ENCODE results near the gene RUNX1. TPM values are rescaled to one million over a fixed set of nuclear protein-coding genes. Genes with fewer than 3 reads are reported as not detected.

RUNX1 gene
- total RNA-seq, 4 donors from 2014 or later: 2.9 to 18.7 (median 7.7) TPM

- TF ChIP-seq POLR2A (IDR thresholded peaks at IDR 0.05) (no peak), CTCF (IDR thresholded peaks at IDR 0.05) (no peak)
- Histone ChIP-seq H3K27me3 (no peaks in the 10 kb centered on the region), H3K27ac (no peak overlapping the region), H3K4me1 (peaks cover 0 to 8% of the 10 kb centered on the region in 2 donors), H3K9me3 (no peaks in the 10 kb centered on the region), H3K4me3 (replicated peaks in 1 of 3) (no peak overlapping the region), H3K36me3 (no peaks in the 10 kb centered on the region)
- intact Hi-C loops (cut with DNase I): no loop called here
- DNase-seq: no peak
- WGBS, 2 donors: 87 to 90% methylated on average over 6 of the region's 6 CpGs
These were observed 258.8 kb downstream of the RUNX1 start for GRCh38 chr21:34790341-34790740.

- H3K36me3 ChIP-seq: no peaks in the 10 kb centered on the region
- DNase-seq: no peak
- H3K9me3 ChIP-seq: no peaks in the 10 kb centered on the region
- WGBS, 2 donors: 96% methylated on average over 1 of the region's 1 CpG
- H3K4me3 ChIP-seq (replicated peaks in 1 of 3): no peak overlapping the region
- H3K4me1 ChIP-seq: no peaks in the 10 kb centered on the region
- no peak for TF ChIP-seq CTCF (IDR thresholded peaks at IDR 0.05)
- TF ChIP-seq POLR2A (IDR thresholded peaks at IDR 0.05): no peak
- no peaks in the 10 kb centered on the region for H3K27me3 ChIP-seq
- no peak overlapping the region for H3K27ac ChIP-seq
- intact Hi-C loops (cut with DNase I): no loop called here
These were observed 260.2 kb downstream of the RUNX1 start for GRCh38 chr21:34788879-34789278.

- 94 to 99% methylated on average over 2 of the region's 2 CpGs for WGBS, 2 donors
- H3K4me3 ChIP-seq (replicated peaks in 1 of 3): no peak overlapping the region
- intact Hi-C loops (cut with DNase I): no loop called here
- no peak for DNase-seq
- no peak for TF ChIP-seq CTCF (IDR thresholded peaks at IDR 0.05)
- no peak for TF ChIP-seq POLR2A (IDR thresholded peaks at IDR 0.05)
- H3K27me3 ChIP-seq: no peaks in the 10 kb centered on the region
- H3K36me3 ChIP-seq: no peaks in the 10 kb centered on the region
- no peak overlapping the region for H3K27ac ChIP-seq
- H3K4me1 ChIP-seq: no peaks in the 10 kb centered on the region
- H3K9me3 ChIP-seq: no peaks in the 10 kb centered on the region
These were observed 265.3 kb downstream of the RUNX1 start for GRCh38 chr21:34783815-34784214.

- H3K9me3 ChIP-seq: no peaks in the 10 kb centered on the region
- H3K4me3 ChIP-seq (replicated peaks in 1 of 3): no peak overlapping the region
- H3K36me3 ChIP-seq: no peaks in the 10 kb centered on the region
- WGBS, 2 donors: 71 to 77% methylated on average over 11 of the region's 11 CpGs
- intact Hi-C loops (cut with DNase I): no loop called here
- no peak for DNase-seq
- no peak overlapping the region for H3K27ac ChIP-seq
- TF ChIP-seq POLR2A (IDR thresholded peaks at IDR 0.05) (no peak), CTCF (IDR thresholded peaks at IDR 0.05) (no peak)
- no peaks in the 10 kb centered on the region for H3K4me1 ChIP-seq
- H3K27me3 ChIP-seq: no peaks in the 10 kb centered on the region
These were observed 266.4 kb downstream of the RUNX1 start for GRCh38 chr21:34782506-34783360.

- no peak for DNase-seq
- WGBS, 2 donors: 93 to 94% methylated on average over 4 to 7 of the region's 7 CpGs
These were observed 267.6 kb downstream of the RUNX1 start for GRCh38 chr21:34781526-34781925.

More at GRCh38 chr21:34781526-34781925, 267.6 kb downstream of the RUNX1 start:
- H3K27me3 ChIP-seq: no peaks in the 10 kb centered on the region
- H3K27ac ChIP-seq: no peak overlapping the region
- no peaks in the 10 kb centered on the region for H3K4me1 ChIP-seq
- H3K4me3 ChIP-seq (replicated peaks in 1 of 3): no peak overlapping the region
- intact Hi-C loops (cut with DNase I): no loop called here
- no peaks in the 10 kb centered on the region for H3K9me3 ChIP-seq
- TF ChIP-seq POLR2A (IDR thresholded peaks at IDR 0.05) (no peak), CTCF (IDR thresholded peaks at IDR 0.05) (no peak)
- H3K36me3 ChIP-seq: no peaks in the 10 kb centered on the region
